HepG2 (cell line): ENCODE results near the gene SPNS2. TPM values are rescaled to one million over a fixed set of nuclear protein-coding genes. Genes with fewer than 3 reads are reported as not detected.

Experiments used
- ATAC-seq: fragments of 200-7000 bp; cut with Tn5 transposase; 3 replicates; pipeline ENCODE4 v1.9.1; 2020; ENCODE audit warnings: mild to moderate bottlenecking, moderate library complexity
- BruUV-seq: library from RNA; stranded (reverse); fragments of 400-500 nt; replicated peaks from 2 replicates; lab custom pipeline; 2021; lab: Mats Ljungman, UMichigan
- CTCF ChIA-PET: fragments of 300-600 bp; formaldehyde crosslinking; extraction: SDS; loops from one replicate; lab custom pipeline; 2021; ENCODE audit warnings: low total read pairs, inconsistent platforms, low intra/inter-chr PET ratio; lab: Yijun Ruan, JAX
- POLR2A ChIA-PET: fragments of 350-600 bp; sonication (Branson Sonifier 250); formaldehyde crosslinking; loops from one replicate; lab custom pipeline; 2020; ENCODE audit warnings: antibody characterized with exemption, inconsistent platforms; lab: Yijun Ruan, JAX
- DNase-seq: peaks from one replicate; pipeline ENCODE4 v3.0.0-alpha.2; 2015; ENCODE audit warnings: low spot score
- FAIRE-seq: peaks from 3 replicates; lab custom pipeline; 2011; peaks lifted over from hg19 to GRCh38; lab: Jason Lieb, UNC
- H2AFZ ChIP-seq: one replicate; pipeline ENCODE4 v1.6.1; 2011; ENCODE audit warnings: low read length, inconsistent platforms
- H3K27ac ChIP-seq: fragments of 300-600 bp; 3 replicates; pipeline ENCODE4 v1.8.0; 2011; ENCODE audit warnings: mixed run types, mild to moderate bottlenecking, mixed read lengths, low read length, inconsistent platforms; ENCODE audit not compliant: insufficient read depth; ENCODE audit errors: extremely low read length
- H3K27me3 ChIP-seq, 2 experiments: fragments of 200-600 bp in 1 of 2; 2 replicates in 1 of 2; 3 replicates in 1 of 2; pipeline versions ENCODE4 v1.6.0 to v1.8.0; 2011; ENCODE audit warnings: low read length in 2 of 2, mild to moderate bottlenecking in 2 of 2, moderate library complexity in 2 of 2, inconsistent platforms in 1 of 2; ENCODE audit not compliant: insufficient read depth in 2 of 2, control insufficient read depth in 1 of 2
- H3K36me3 ChIP-seq, 2 experiments: fragments of 200-600 bp in 1 of 2; replicated peaks in 1 of 2; 2 replicates in 1 of 2; 3 replicates in 1 of 2; pipeline versions ENCODE4 v1.5.1 to v1.8.0; 2011; ENCODE audit warnings: low read length in 2 of 2, inconsistent platforms in 1 of 2; ENCODE audit not compliant: insufficient read depth in 2 of 2, control insufficient read depth in 1 of 2
- H3K4me1 ChIP-seq: 2 replicates; pipeline ENCODE4 v1.5.1; 2012; ENCODE audit warnings: low read length, inconsistent platforms; ENCODE audit not compliant: insufficient read depth
- H3K4me2 ChIP-seq: 2 replicates; pipeline ENCODE4 v1.6.0; 2011; ENCODE audit warnings: low read depth, low read length, inconsistent platforms
- H3K4me3 ChIP-seq, 3 experiments: fragments of 200-600 bp in 1 of 3; sonication (generic), shearing (Covaris generic) in 1 of 3; replicated peaks in 1 of 3; 2 replicates each; pipeline ENCODE4 v1.5.1; 2011 to 2016; ENCODE audit warnings: low read length in 3 of 3, inconsistent platforms in 2 of 3, low read depth in 2 of 3, mild to moderate bottlenecking in 2 of 3, control low read depth in 1 of 3, mixed read lengths in 1 of 3; ENCODE audit not compliant: insufficient read depth in 1 of 3
- H3K79me2 ChIP-seq: one replicate; pipeline ENCODE4 v1.6.1; 2011; ENCODE audit warnings: low read length, inconsistent platforms; ENCODE audit not compliant: insufficient read depth
- H3K9ac ChIP-seq: 2 replicates; pipeline ENCODE4 v1.6.0; 2011; ENCODE audit warnings: mild to moderate bottlenecking, low read depth, low read length, inconsistent platforms; ENCODE audit not compliant: insufficient read depth
- H3K9me3 ChIP-seq: 2 replicates; pipeline ENCODE4 v1.5.1; 2012; ENCODE audit warnings: mild to moderate bottlenecking, low read length
- H4K20me1 ChIP-seq: 2 replicates; pipeline ENCODE4 v1.6.0; 2011; ENCODE audit warnings: inconsistent platforms, mild to moderate bottlenecking, low read length, moderate library complexity; ENCODE audit not compliant: insufficient read depth
- ATAD3A ChIP-seq: sonication (generic); formaldehyde crosslinking; IDR thresholded peaks from 2 replicates; pipeline ENCODE4 v1.4.0; 2020; ENCODE audit warnings: missing genetic modification reagents
- ATM ChIP-seq: fragments of 450-650 bp; IDR thresholded peaks from 2 replicates; pipeline ENCODE4 v1.7.1; 2017; ENCODE audit warnings: mild to moderate bottlenecking, borderline replicate concordance
- CBFB ChIP-seq: sonication (generic); formaldehyde crosslinking; IDR thresholded peaks from 2 replicates; pipeline ENCODE4 v1.4.0; 2020; ENCODE audit warnings: missing genetic modification reagents
- CEBPG ChIP-seq: IDR thresholded peaks from 2 replicates; pipeline ENCODE4 v1.6.1; 2016
- CREB1 ChIP-seq, 2 experiments: fragments of 450-650 bp in 1 of 2; IDR thresholded peaks; 2 replicates each; pipeline ENCODE4 v1.6.1; 2016 to 2017; ENCODE audit warnings: control low read depth in 1 of 2, mild to moderate bottlenecking in 1 of 2, missing compliant biosample characterization in 1 of 2, missing genetic modification characterization in 1 of 2
- ELF4 ChIP-seq: sonication (generic); formaldehyde crosslinking; IDR thresholded peaks from 2 replicates; pipeline ENCODE4 v1.5.0; 2020; ENCODE audit warnings: missing genetic modification reagents, mild to moderate bottlenecking, moderate library complexity, borderline replicate concordance
- FOXC1 ChIP-seq: sonication (generic); formaldehyde crosslinking; IDR thresholded peaks from 2 replicates; pipeline ENCODE4 v1.8.0; 2022; ENCODE audit warnings: mild to moderate bottlenecking, missing genetic modification reagents, borderline replicate concordance
- HHEX ChIP-seq: IDR thresholded peaks from 2 replicates; pipeline ENCODE4 v1.6.1; 2016; ENCODE audit warnings: control low read depth
- HOXD1 ChIP-seq: sonication (generic); formaldehyde crosslinking; IDR thresholded peaks from 2 replicates; pipeline ENCODE4 v1.5.0; 2020; ENCODE audit warnings: missing genetic modification reagents
- RARA ChIP-seq: IDR thresholded peaks from 2 replicates; pipeline ENCODE4 v1.6.1; 2016; ENCODE audit warnings: missing genetic modification reagents, missing compliant biosample characterization
- SP1 ChIP-seq, 2 experiments: fragments of 450-650 bp in 1 of 2; sonication (generic) in 1 of 2; formaldehyde crosslinking in 1 of 2; IDR thresholded peaks; 2 replicates each; pipeline versions ENCODE4 v1.4.0 to v1.6.1; 2016 to 2020; ENCODE audit warnings: missing genetic modification reagents in 1 of 2
- TAF1 ChIP-seq: sonication (generic); formaldehyde crosslinking; IDR thresholded peaks from 2 replicates; pipeline ENCODE4 v1.4.0; 2020; ENCODE audit warnings: missing genetic modification reagents
- TARDBP ChIP-seq: sonication (generic); formaldehyde crosslinking; IDR thresholded peaks from 2 replicates; pipeline ENCODE4 v1.8.0; 2022; ENCODE audit warnings: mild to moderate bottlenecking, missing genetic modification reagents
- ZFP36 ChIP-seq: fragments of 150-350 bp; IDR thresholded peaks from 2 replicates; pipeline ENCODE4 v1.6.1; 2018; ENCODE audit warnings: borderline replicate concordance, low read length, low read depth; ENCODE audit not compliant: partially characterized antibody
- ZNF160 ChIP-seq: sonication (generic); formaldehyde crosslinking; IDR thresholded peaks from 2 replicates; pipeline ENCODE4 v1.8.0; 2022; ENCODE audit warnings: mild to moderate bottlenecking, inconsistent platforms, missing genetic modification reagents
- ZNF275 ChIP-seq: sonication (generic); formaldehyde crosslinking; IDR thresholded peaks from 2 replicates; pipeline ENCODE4 v1.8.0; 2022; ENCODE audit warnings: missing genetic modification reagents, mild to moderate bottlenecking, inconsistent platforms, borderline replicate concordance
- ZNF549 ChIP-seq: sonication (generic); formaldehyde crosslinking; IDR thresholded peaks from 2 replicates; pipeline ENCODE4 v1.5.0; 2020; ENCODE audit warnings: missing genetic modification reagents
- ZNF598 ChIP-seq: sonication (generic); formaldehyde crosslinking; IDR thresholded peaks from 2 replicates; pipeline ENCODE4 v1.5.1; 2020; ENCODE audit warnings: mild to moderate bottlenecking, missing genetic modification reagents, borderline replicate concordance
- WGBS: methylation state at CpG from one replicate; pipeline ENCODE4 v1.1.6; 2017; ENCODE audit warnings: low lambda C conversion rate; 5-methylcytosine and 5-hydroxymethylcytosine counted together
- in situ Hi-C: cut with HindIII; loops from 2 replicates; pipeline ENCODE4 v1.10.0; 2017; ENCODE audit warnings: low pct_unique_long_range_greater_than_20kb; ENCODE audit not compliant: extremely low pct_ligation_motif_present
- intact Hi-C: fragments of 100-400 bp; cut with micrococcal nuclease; formaldehyde crosslinking; loops from one replicate; pipeline ENCODE4 v1.10.0; 2022; ENCODE audit not compliant: unreplicated experiment
- polyA plus RNA-seq, 8 experiments: library from polyadenylated mRNA; depleted of rRNA in 3 of 8; stranded (reverse) in 7 of 8; unstranded in 1 of 8; fragments of >200 nt; fragmentation: Illumina TruSeq in 4 of 8; extraction: Trizol in 4 of 8; gene quantifications; 2 replicates each; pipeline versions ENCODE4 v1.2.1 to v1.2.3, GENCODE V29; 2011 to 2016; ENCODE audit warnings: low read depth in 4 of 8, missing spikeins in 1 of 8, mixed read lengths in 1 of 8; ENCODE audit not compliant: insufficient read depth in 1 of 8
- total RNA-seq, 5 experiments: library from RNA; depleted of rRNA; stranded (reverse); fragments of >200 nt; fragmentation: Illumina TruSeq; extraction: Trizol; gene quantifications; 2 replicates each; pipeline ENCODE4 v1.2.3, GENCODE V29; 2016; ENCODE audit warnings: low read depth in 1 of 5
- TF ChIP-seq, protein P1 (sequence below): sonication (generic); formaldehyde crosslinking; conservative IDR thresholded peaks from 2 replicates; pipeline ENCODE4 v1.4.0; 2020; ENCODE audit warnings: missing genetic modification reagents
- TF ChIP-seq, protein P2 (sequence below): sonication (generic); formaldehyde crosslinking; IDR thresholded peaks from 2 replicates; pipeline ENCODE4 v1.5.0; 2020; ENCODE audit warnings: mild to moderate bottlenecking, missing genetic modification reagents
- TF ChIP-seq, protein P3 (sequence below): sonication (generic); formaldehyde crosslinking; IDR thresholded peaks from 2 replicates; pipeline ENCODE4 v1.4.0; 2020; ENCODE audit warnings: mild to moderate bottlenecking, missing genetic modification reagents

The SPNS2 gene
- total and polyA plus RNA-seq, 2 of the 13 experiments (the other 11 are each of a cell fraction or from before 2014, with no cell fraction given): 0.01 TPM; not detected in 1

GRCh38 chr17:4472286-4472685 lies 26.4 kb upstream of the SPNS2 start (continued):
- no peak for TF ChIP-seq ZNF275 (CRISPR knock-in tag)
- no peak for TF ChIP-seq CEBPG (CRISPR knock-in tag)
- no peak for TF ChIP-seq ATM
- no peak for TF ChIP-seq TARDBP
- TF ChIP-seq HOXD1 (CRISPR knock-in tag): no peak

GRCh38 chr17:4474093-4474492 lies 24.6 kb upstream of the SPNS2 start:
- no peaks in the 10 kb centered on the region for H3K79me2 ChIP-seq
- H3K4me2 ChIP-seq: no peak overlapping the region
- in situ Hi-C loops (no loop called here), intact Hi-C loops (no loop called here)
- 63% methylated on average over 5 of the region's 13 CpGs for WGBS
- DNase-seq (no peak), FAIRE-seq (no peak), ATAC-seq (no peak)
- H2AFZ ChIP-seq: no peak overlapping the region
- H3K9me3 ChIP-seq: no peaks in the 10 kb centered on the region
- ChIA-PET CTCF (no interaction called here), POLR2A (no interaction called here)
- H3K27ac ChIP-seq: no peak overlapping the region
- no peak overlapping the region for H3K4me3 ChIP-seq
- H3K9ac ChIP-seq: no peak overlapping the region
- peaks cover 18% of the 10 kb centered on the region for H3K4me1 ChIP-seq
- H3K27me3 ChIP-seq: peaks cover 2 to 38% of the 10 kb centered on the region in 2 experiments
- no TSS peak for BruUV-seq
- no peaks in the 10 kb centered on the region for H4K20me1 ChIP-seq
- H3K36me3 ChIP-seq: no peaks in the 10 kb centered on the region
- TF ChIP-seq SP1 (IDR thresholded peaks at IDR 0.05): no peak
- TF ChIP-seq SP1 (CRISPR knock-in tag; IDR thresholded peaks at IDR 0.05): no peak
- no peak for TF ChIP-seq ZNF549 (CRISPR knock-in tag)
- no peak for TF ChIP-seq ELF4 (CRISPR knock-in tag)
- TF ChIP-seq CREB1 (IDR thresholded peaks at IDR 0.05): no peak
- no peak for TF ChIP-seq CREB1 (CRISPR knock-in tag; IDR thresholded peaks at IDR 0.05)
- TF ChIP-seq ZFP36: no peak
- TF ChIP-seq ZNF160: no peak
- TF ChIP-seq, protein P1, sequence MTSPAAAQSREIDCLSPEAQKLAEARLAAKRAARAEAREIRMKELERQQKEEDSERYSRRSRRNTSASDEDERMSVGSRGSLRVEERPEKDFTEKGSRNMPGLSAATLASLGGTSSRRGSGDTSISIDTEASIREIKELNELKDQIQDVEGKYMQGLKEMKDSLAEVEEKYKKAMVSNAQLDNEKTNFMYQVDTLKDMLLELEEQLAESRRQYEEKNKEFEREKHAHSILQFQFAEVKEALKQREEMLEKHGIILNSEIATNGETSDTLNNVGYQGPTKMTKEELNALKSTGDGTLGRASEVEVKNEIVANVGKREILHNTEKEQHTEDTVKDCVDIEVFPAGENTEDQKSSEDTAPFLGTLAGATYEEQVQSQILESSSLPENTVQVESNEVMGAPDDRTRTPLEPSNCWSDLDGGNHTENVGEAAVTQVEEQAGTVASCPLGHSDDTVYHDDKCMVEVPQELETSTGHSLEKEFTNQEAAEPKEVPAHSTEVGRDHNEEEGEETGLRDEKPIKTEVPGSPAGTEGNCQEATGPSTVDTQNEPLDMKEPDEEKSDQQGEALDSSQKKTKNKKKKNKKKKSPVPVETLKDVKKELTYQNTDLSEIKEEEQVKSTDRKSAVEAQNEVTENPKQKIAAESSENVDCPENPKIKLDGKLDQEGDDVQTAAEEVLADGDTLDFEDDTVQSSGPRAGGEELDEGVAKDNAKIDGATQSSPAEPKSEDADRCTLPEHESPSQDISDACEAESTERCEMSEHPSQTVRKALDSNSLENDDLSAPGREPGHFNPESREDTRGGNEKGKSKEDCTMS: no peak
- no peak for TF ChIP-seq FOXC1
- TF ChIP-seq RARA: no peak
- TF ChIP-seq HHEX (CRISPR knock-in tag): no peak
- no peak for TF ChIP-seq ATAD3A
- TF ChIP-seq, protein P2, sequence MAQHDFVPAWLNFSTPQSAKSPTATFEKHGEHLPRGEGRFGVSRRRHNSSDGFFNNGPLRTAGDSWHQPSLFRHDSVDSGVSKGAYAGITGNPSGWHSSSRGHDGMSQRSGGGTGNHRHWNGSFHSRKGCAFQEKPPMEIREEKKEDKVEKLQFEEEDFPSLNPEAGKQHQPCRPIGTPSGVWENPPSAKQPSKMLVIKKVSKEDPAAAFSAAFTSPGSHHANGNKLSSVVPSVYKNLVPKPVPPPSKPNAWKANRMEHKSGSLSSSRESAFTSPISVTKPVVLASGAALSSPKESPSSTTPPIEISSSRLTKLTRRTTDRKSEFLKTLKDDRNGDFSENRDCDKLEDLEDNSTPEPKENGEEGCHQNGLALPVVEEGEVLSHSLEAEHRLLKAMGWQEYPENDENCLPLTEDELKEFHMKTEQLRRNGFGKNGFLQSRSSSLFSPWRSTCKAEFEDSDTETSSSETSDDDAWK (CRISPR knock-in tag): no peak
- TF ChIP-seq, protein P3, sequence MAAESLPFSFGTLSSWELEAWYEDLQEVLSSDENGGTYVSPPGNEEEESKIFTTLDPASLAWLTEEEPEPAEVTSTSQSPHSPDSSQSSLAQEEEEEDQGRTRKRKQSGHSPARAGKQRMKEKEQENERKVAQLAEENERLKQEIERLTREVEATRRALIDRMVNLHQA (CRISPR knock-in tag): no peak
- TF ChIP-seq TAF1 (CRISPR knock-in tag): no peak
- no peak for TF ChIP-seq CBFB (CRISPR knock-in tag)
- no peak for TF ChIP-seq ZNF598
